Mesendoderm (in vitro differentiated cells): Measurements from ENCODE around the gene HSP90AB1.

ENCODE experiments used
- DNase-seq: peaks from one replicate; pipeline ENCODE4 v3.0.0; 2013
- H2AK5ac ChIP-seq: 2 replicates; pipeline ENCODE4 v1.6.1; 2013; ENCODE audit warnings: low read length, inconsistent platforms
- H2BK120ac ChIP-seq: 2 replicates; pipeline ENCODE4 v1.6.1; 2013; ENCODE audit warnings: low read depth, mild to moderate bottlenecking, low read length, moderate library complexity, mixed read lengths
- H2BK15ac ChIP-seq: replicated peaks from 2 replicates; pipeline ENCODE4 v1.6.1; 2013; ENCODE audit warnings: low read depth, mild to moderate bottlenecking, moderate library complexity
- H2BK5ac ChIP-seq: 2 replicates; pipeline ENCODE4 v1.6.1; 2013; ENCODE audit warnings: low read length, inconsistent platforms
- H3K18ac ChIP-seq: 2 replicates; pipeline ENCODE4 v1.6.1; 2013; ENCODE audit warnings: mild to moderate bottlenecking, low read length, mixed read lengths
- H3K23ac ChIP-seq: one replicate; pipeline ENCODE4 v1.6.1; 2013; ENCODE audit warnings: low read length
- H3K27ac ChIP-seq: 2 replicates; pipeline ENCODE4 v1.5.1; 2013; ENCODE audit warnings: low read depth, mild to moderate bottlenecking, inconsistent platforms, low read length, moderate library complexity
- H3K27me3 ChIP-seq: 2 replicates; pipeline ENCODE4 v1.6.1; 2013; ENCODE audit warnings: low read length, control low read depth, mild to moderate bottlenecking, inconsistent platforms; ENCODE audit not compliant: insufficient read depth, poor library complexity
- H3K36me3 ChIP-seq: 2 replicates; pipeline ENCODE4 v1.6.1; 2013; ENCODE audit warnings: low read length, inconsistent platforms; ENCODE audit not compliant: control insufficient read depth, insufficient read depth
- H3K4ac ChIP-seq: one replicate; pipeline ENCODE4 v1.6.1; 2013; ENCODE audit warnings: low read depth, mild to moderate bottlenecking, low read length, moderate library complexity
- H3K4me1 ChIP-seq: 2 replicates; pipeline ENCODE4 v1.6.1; 2013; ENCODE audit warnings: low read depth, low read length, inconsistent platforms; ENCODE audit not compliant: control insufficient read depth
- H3K4me2 ChIP-seq: 2 replicates; pipeline ENCODE4 v1.6.1; 2013; ENCODE audit warnings: low read length
- H3K4me3 ChIP-seq: 2 replicates; pipeline ENCODE4 v1.5.1; 2013; ENCODE audit warnings: mild to moderate bottlenecking, low read length
- H3K56ac ChIP-seq: one replicate; pipeline ENCODE4 v1.6.1; 2013; ENCODE audit warnings: low read length
- H3K79me1 ChIP-seq: 2 replicates; pipeline ENCODE4 v1.6.1; 2013; ENCODE audit warnings: low read length, inconsistent platforms
- H3K79me2 ChIP-seq: 2 replicates; pipeline ENCODE4 v1.6.1; 2013; ENCODE audit warnings: mild to moderate bottlenecking, low read length; ENCODE audit not compliant: control insufficient read depth, insufficient read depth
- H3K9ac ChIP-seq: 2 replicates; pipeline ENCODE4 v1.6.1; 2013; ENCODE audit warnings: low read length, inconsistent platforms
- H4K5ac ChIP-seq: one replicate; pipeline ENCODE4 v1.6.1; 2013; ENCODE audit warnings: low read length
- H4K8ac ChIP-seq: one replicate; pipeline ENCODE4 v1.6.1; 2013; ENCODE audit warnings: low read depth, mild to moderate bottlenecking, control low read depth, low read length, moderate library complexity
- WGBS: extraction: QIAGEN DNeasy Blood & Tissue Kit; methylation state at CpG from one replicate; pipeline ENCODE4 v1.1.7; 2013; ENCODE audit warnings: low lambda C conversion rate, missing lambda C conversion rate; ENCODE audit not compliant: insufficient coverage; ENCODE audit errors: extremely low coverage; 5-methylcytosine and 5-hydroxymethylcytosine counted together

Gene HSP90AB1

GRCh38 chr6:44298864-44299263 lies 52.0 kb downstream of the HSP90AB1 start:
- no peak overlapping the region for H3K18ac ChIP-seq
- H3K27me3 ChIP-seq, result peaks cover 5% of the 10 kb centered on the region
- no peak for DNase-seq
- H2BK120ac ChIP-seq, result no peak overlapping the region
- H3K56ac ChIP-seq, result no peak overlapping the region
- no peak overlapping the region for H3K23ac ChIP-seq
- H2BK15ac ChIP-seq, result no peak overlapping the region
- H3K4me2 ChIP-seq, result no peak overlapping the region
- no CpG with 5 or more reads among the region's 3 CpGs for WGBS
- H3K9ac ChIP-seq, result no peak overlapping the region
- no peak overlapping the region for H2AK5ac ChIP-seq
- H3K4me3 ChIP-seq, result no peak overlapping the region
- H3K79me1 ChIP-seq, result no peaks in the 10 kb centered on the region
- no peaks in the 10 kb centered on the region for H3K79me2 ChIP-seq
- H3K36me3 ChIP-seq, result peaks cover 19% of the 10 kb centered on the region
- H3K4ac ChIP-seq, result no peak overlapping the region
- no peak overlapping the region for H3K27ac ChIP-seq
- no peak overlapping the region for H4K5ac ChIP-seq
- no peaks in the 10 kb centered on the region for H3K4me1 ChIP-seq
- H4K8ac ChIP-seq, result no peak overlapping the region
- H2BK5ac ChIP-seq, result no peak overlapping the region

GRCh38 chr6:44300292-44300823 lies 53.5 kb downstream of the HSP90AB1 start:
- no peak overlapping the region for H3K56ac ChIP-seq
- DNase-seq, result no peak
- H4K8ac ChIP-seq, result no peak overlapping the region
- no peak overlapping the region for H3K18ac ChIP-seq
- H3K4me2 ChIP-seq, result no peak overlapping the region
- no peak overlapping the region for H3K4ac ChIP-seq
- no peak overlapping the region for H3K4me3 ChIP-seq
- no CpG with 5 or more reads among the region's 7 CpGs for WGBS
- H3K23ac ChIP-seq, result no peak overlapping the region
- H2BK120ac ChIP-seq, result no peak overlapping the region
- peaks cover 24% of the 10 kb centered on the region for H3K36me3 ChIP-seq
- H2BK5ac ChIP-seq, result no peak overlapping the region
- H3K9ac ChIP-seq, result no peak overlapping the region
- H3K27ac ChIP-seq, result no peak overlapping the region
- H3K79me1 ChIP-seq, result no peaks in the 10 kb centered on the region
- H3K27me3 ChIP-seq, result peaks cover 5% of the 10 kb centered on the region
- H3K4me1 ChIP-seq, result peaks cover 2% of the 10 kb centered on the region
- no peaks in the 10 kb centered on the region for H3K79me2 ChIP-seq
- H2AK5ac ChIP-seq, result no peak overlapping the region
- no peak overlapping the region for H4K5ac ChIP-seq
- H2BK15ac ChIP-seq, result no peak overlapping the region

- Histone ChIP-seq H3K79me2 (no peaks in the 10 kb centered on the region), H2BK5ac (no peak overlapping the region), H3K79me1 (no peaks in the 10 kb centered on the region), H3K4ac (no peak overlapping the region), H4K8ac (no peak overlapping the region), H2BK120ac (no peak overlapping the region), H3K4me1 (peaks cover 2% of the 10 kb centered on the region), H3K23ac (no peak overlapping the region), H3K4me3 (no peak overlapping the region), H3K9ac (no peak overlapping the region), H3K27ac (no peak overlapping the region), H3K36me3 (peaks cover 24% of the 10 kb centered on the region), H4K5ac (no peak overlapping the region), H2AK5ac (no peak overlapping the region), H3K4me2 (no peak overlapping the region), H3K27me3 (peaks cover 4% of the 10 kb centered on the region), H3K56ac (no peak overlapping the region), H3K18ac (no peak overlapping the region), H2BK15ac (no peak overlapping the region)
- no CpG with 5 or more reads among the region's 8 CpGs for WGBS
- no peak for DNase-seq
Measured at GRCh38 chr6:44301106-44301505, 54.2 kb downstream of the HSP90AB1 start.

GRCh38 chr6:44301782-44302564 lies 55.1 kb downstream of the HSP90AB1 start:
- WGBS, result no CpG with 5 or more reads among the region's 14 CpGs
- no peaks in the 10 kb centered on the region for H3K79me2 ChIP-seq
- no peak overlapping the region for H3K56ac ChIP-seq
- H2AK5ac ChIP-seq, result no peak overlapping the region
- H3K4ac ChIP-seq, result no peak overlapping the region
- no peak overlapping the region for H3K9ac ChIP-seq
- no peak overlapping the region for H2BK15ac ChIP-seq
- no peaks in the 10 kb centered on the region for H3K79me1 ChIP-seq
- H3K27me3 ChIP-seq, result no peaks in the 10 kb centered on the region
- H3K23ac ChIP-seq, result no peak overlapping the region
- H4K8ac ChIP-seq, result no peak overlapping the region
- H3K4me2 ChIP-seq, result no peak overlapping the region
- H2BK5ac ChIP-seq, result no peak overlapping the region
- no peak for DNase-seq
- no peak overlapping the region for H2BK120ac ChIP-seq
- no peak overlapping the region for H3K27ac ChIP-seq
- peaks cover 2% of the 10 kb centered on the region for H3K4me1 ChIP-seq
- H3K36me3 ChIP-seq, result peaks cover 24% of the 10 kb centered on the region
- H4K5ac ChIP-seq, result no peak overlapping the region
- no peak overlapping the region for H3K18ac ChIP-seq
- H3K4me3 ChIP-seq, result no peak overlapping the region

GRCh38 chr6:44302856-44303255 lies 56.0 kb downstream of the HSP90AB1 start:
- no peaks in the 10 kb centered on the region for H3K27me3 ChIP-seq
- H3K9ac ChIP-seq, result no peak overlapping the region
- no peak overlapping the region for H3K4me3 ChIP-seq
- no peak overlapping the region for H2BK5ac ChIP-seq
- H2BK120ac ChIP-seq, result no peak overlapping the region
- H3K36me3 ChIP-seq, result peaks cover 24% of the 10 kb centered on the region
- DNase-seq, result no peak
- H4K8ac ChIP-seq, result no peak overlapping the region
- no peak overlapping the region for H3K4me2 ChIP-seq
- H3K18ac ChIP-seq, result no peak overlapping the region
- no peak overlapping the region for H3K27ac ChIP-seq
- no peaks in the 10 kb centered on the region for H3K79me1 ChIP-seq
- no peak overlapping the region for H3K4ac ChIP-seq
- H3K23ac ChIP-seq, result no peak overlapping the region
- no peak overlapping the region for H3K56ac ChIP-seq
- WGBS, result no CpG with 5 or more reads among the region's 12 CpGs
- H4K5ac ChIP-seq, result no peak overlapping the region
- H2AK5ac ChIP-seq, result no peak overlapping the region
- peaks cover 2% of the 10 kb centered on the region for H3K4me1 ChIP-seq
- H2BK15ac ChIP-seq, result no peak overlapping the region
- no peaks in the 10 kb centered on the region for H3K79me2 ChIP-seq
